Ovary (tissue), 9 donors: ENCODE results near the gene EFCC1. TPM values are rescaled to one million over a fixed set of nuclear protein-coding genes. Genes with fewer than 3 reads are reported as not detected.

Source experiments
- DNase-seq, 5 donors: peaks; one replicate each; pipeline ENCODE4 v3.0.0-alpha.2; 2019 to 2020
- H3K27ac ChIP-seq, 2 donors: fragments of 200-600 bp; one replicate each; pipeline versions ENCODE4 v1.5.1 to v1.8.0; 2019 to 2022
- H3K27me3 ChIP-seq: fragments of 200-600 bp; one replicate; pipeline ENCODE4 v1.8.0; 2022
- H3K36me3 ChIP-seq: fragments of 200-600 bp; sonication (generic); one replicate; pipeline ENCODE4 v1.5.1; 2019
- H3K4me1 ChIP-seq: one replicate; pipeline ENCODE4 v1.8.1; 2013; ENCODE audit warnings: mild to moderate bottlenecking, moderate library complexity; ENCODE audit not compliant: insufficient read depth
- H3K4me3 ChIP-seq: fragments of 200-600 bp; sonication (generic); one replicate; pipeline ENCODE4 v1.5.1; 2017
- H3K9me3 ChIP-seq, 2 donors: fragments of 200-600 bp in 1 of 2; sonication (generic) in 1 of 2; one replicate each; pipeline versions ENCODE4 v1.5.1 to v1.8.1; 2013 to 2019; ENCODE audit warnings: mild to moderate bottlenecking in 1 of 2, moderate library complexity in 1 of 2
- EP300 ChIP-seq: sonication (generic); formaldehyde crosslinking; IDR thresholded peaks from one replicate; pipeline ENCODE4 v1.6.1; 2017; ENCODE audit warnings: antibody characterized with exemption
- POLR2A ChIP-seq: fragments of 450-650 bp; IDR thresholded peaks from one replicate; pipeline ENCODE4 v1.6.1; 2017; ENCODE audit warnings: antibody characterized with exemption, mild to moderate bottlenecking, moderate library complexity
- WGBS, 3 donors: extraction: QIAGEN DNeasy Blood & Tissue Kit in 1 of 3; methylation state at CpG; one replicate each; pipeline versions ENCODE4 v1.1.5 to v1.1.7; 2013 to 2017; 5-methylcytosine and 5-hydroxymethylcytosine counted together
- intact Hi-C, 4 donors: fragments of 100-400 bp; cut with DNase I; formaldehyde crosslinking; loops; one replicate each; pipeline versions ENCODE4 v1.11.0 to v1.15.1; 2022 to 2023
- polyA plus RNA-seq, 2 donors: library from polyadenylated mRNA; stranded (reverse); fragments of 200-250 nt in 1 of 2; fragments of 350-450 nt in 1 of 2; fragmentation: Illumina TruSeq in 1 of 2; extraction: RNeasy Lipid Tissue Mini Kit (QIAGEN cat#74804) in 1 of 2; gene quantifications; one replicate each; pipeline ENCODE4 v1.2.3, GENCODE V29; 2013 to 2014
- total RNA-seq, 7 donors: library from RNA; depleted of rRNA in 2 of 7; stranded (reverse); fragments of >200 nt in 2 of 7; fragmentation: NEBNext Ultra II Directional in 3 of 7; extraction: Animal tissue kit (Norgen Biotek cat#: 25700) in 3 of 7; gene quantifications; one replicate each; pipeline versions ENCODE4 v1.1.0 to v1.2.4, GENCODE V29; 2016 to 2023
- TF ChIP-seq, protein P1 (sequence below), 3 donors: fragments of 450-650 bp in 2 of 3; fragments of 200-600 bp in 1 of 3; IDR thresholded peaks; one replicate each; pipeline versions ENCODE4 v1.5.1 to v1.8.0; 2016 to 2022; ENCODE audit warnings: antibody characterized with exemption in 3 of 3, mild to moderate bottlenecking in 1 of 3
- donor health status: DM: no; HTN: no; CAD: no; lungs with moderate emphysema.
- donor health status: DM: no; HTN: no; CAD: no.
- donor health status: Bipolar disorder and iron deficiency.
- donor health status: DM: yes; HTN: yes; CAD: no.
- donor health status: DM: no; HTN: no; CAD: no.
- donor health status: DM: yes; HTN: yes; CAD: no.

EFCC1 gene
- total and polyA plus RNA-seq, 9 donors, result 3.7 to 15.5 (median 7.8) TPM

DNA sequence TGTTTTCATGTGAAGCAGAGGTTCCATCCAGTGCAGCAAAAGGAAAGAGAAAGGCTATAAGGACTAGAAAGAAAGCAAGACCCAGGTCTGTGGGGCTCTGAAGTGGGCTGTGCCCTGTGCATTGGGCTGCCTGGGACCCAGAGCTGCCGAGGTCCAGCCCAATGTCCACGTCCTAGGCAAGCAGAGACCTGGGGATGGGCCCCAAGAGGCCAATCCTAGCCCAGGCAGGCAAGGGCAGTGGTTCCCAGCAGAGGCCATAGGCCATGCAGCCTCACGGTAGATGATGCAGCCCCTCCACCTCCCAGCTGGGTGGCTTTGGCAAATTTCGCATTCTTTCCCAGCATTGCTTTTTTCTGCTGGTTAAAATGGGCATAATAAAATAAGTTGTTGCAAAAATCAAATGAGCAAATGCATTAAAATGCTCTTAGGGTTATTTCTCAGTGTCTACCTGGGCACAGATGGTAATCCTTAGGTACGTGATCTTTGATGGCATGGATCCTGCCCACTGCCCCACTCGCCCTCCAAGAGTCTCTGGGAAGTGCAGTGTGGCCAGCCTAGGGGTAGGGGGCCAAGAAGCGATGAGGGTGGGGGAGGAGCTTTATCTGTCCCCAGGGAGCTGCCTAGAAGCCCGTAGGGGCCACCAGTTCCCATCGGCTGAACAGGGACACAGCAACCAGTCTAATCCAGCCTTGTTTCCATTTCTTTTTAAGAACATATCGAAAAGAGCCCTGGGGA is 37.2 kb downstream of the EFCC1 start:
- Histone ChIP-seq H3K4me1 (no peaks in the 10 kb centered on the region), H3K9me3 (no peaks in the 10 kb centered on the region), H3K27me3 (no peaks in the 10 kb centered on the region), H3K4me3 (no peak overlapping the region), H3K36me3 (no peaks in the 10 kb centered on the region), H3K27ac (no peak overlapping the region)
- intact Hi-C loops, result no loop called here
- peak in 2 of 5 donors; percentile 7 to 25 for DNase-seq
- TF ChIP-seq EP300 (no peak), POLR2A (no peak)
- TF ChIP-seq, protein P1, sequence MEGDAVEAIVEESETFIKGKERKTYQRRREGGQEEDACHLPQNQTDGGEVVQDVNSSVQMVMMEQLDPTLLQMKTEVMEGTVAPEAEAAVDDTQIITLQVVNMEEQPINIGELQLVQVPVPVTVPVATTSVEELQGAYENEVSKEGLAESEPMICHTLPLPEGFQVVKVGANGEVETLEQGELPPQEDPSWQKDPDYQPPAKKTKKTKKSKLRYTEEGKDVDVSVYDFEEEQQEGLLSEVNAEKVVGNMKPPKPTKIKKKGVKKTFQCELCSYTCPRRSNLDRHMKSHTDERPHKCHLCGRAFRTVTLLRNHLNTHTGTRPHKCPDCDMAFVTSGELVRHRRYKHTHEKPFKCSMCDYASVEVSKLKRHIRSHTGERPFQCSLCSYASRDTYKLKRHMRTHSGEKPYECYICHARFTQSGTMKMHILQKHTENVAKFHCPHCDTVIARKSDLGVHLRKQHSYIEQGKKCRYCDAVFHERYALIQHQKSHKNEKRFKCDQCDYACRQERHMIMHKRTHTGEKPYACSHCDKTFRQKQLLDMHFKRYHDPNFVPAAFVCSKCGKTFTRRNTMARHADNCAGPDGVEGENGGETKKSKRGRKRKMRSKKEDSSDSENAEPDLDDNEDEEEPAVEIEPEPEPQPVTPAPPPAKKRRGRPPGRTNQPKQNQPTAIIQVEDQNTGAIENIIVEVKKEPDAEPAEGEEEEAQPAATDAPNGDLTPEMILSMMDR (IDR thresholded peaks at IDR 0.05), result no peak
- WGBS, 3 donors, result 80 to 91% (median 88%) methylated on average over 10 of the region's 10 CpGs

DNA sequence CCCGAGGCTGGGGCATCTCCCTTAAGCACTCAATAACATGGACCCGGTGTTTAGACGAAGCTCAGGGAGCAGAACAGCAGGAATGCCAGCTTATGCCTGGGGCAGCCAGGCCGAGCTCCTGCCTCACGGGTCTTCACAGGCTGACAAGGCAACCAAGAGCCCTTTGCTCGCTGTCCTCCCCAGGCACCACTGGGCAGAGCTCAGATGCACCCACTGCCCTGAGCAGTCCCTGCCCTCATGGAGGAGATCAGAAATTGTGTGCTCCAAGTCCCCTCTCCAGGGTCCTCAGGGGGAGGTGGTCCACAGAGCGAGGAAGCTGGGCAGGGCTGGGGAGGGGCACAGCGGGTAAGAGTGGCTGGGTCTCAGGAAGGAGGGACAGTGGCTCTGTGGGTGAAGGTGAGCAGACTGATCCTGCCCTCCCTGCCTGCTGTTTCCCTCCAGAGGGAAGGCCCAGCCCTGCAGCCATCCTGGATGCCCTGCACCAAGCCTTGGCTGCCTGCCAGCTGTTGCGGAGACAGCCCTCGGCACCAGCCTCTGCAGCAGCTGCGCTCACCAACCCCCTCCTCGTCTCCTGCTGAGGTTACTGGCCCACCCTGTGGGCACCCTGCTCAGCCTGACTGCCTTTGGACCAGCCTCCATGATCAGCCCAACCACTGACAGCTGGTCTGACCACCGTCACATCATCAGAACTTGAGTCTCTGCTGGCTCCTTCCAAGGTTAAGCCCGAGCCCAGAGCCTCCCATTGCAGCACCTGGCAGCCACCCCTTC is 38.4 kb downstream of the EFCC1 start:
- Histone ChIP-seq H3K36me3 (no peaks in the 10 kb centered on the region), H3K27me3 (no peaks in the 10 kb centered on the region), H3K4me1 (no peaks in the 10 kb centered on the region), H3K9me3 (no peaks in the 10 kb centered on the region), H3K4me3 (no peak overlapping the region), H3K27ac (no peak overlapping the region)
- TF ChIP-seq, protein P1 (IDR thresholded peaks at IDR 0.05), result no peak
- TF ChIP-seq EP300, result no peak
- TF ChIP-seq POLR2A, result no peak
- intact Hi-C loops, result no loop called here
- WGBS, 3 donors, result 71 to 77% (median 76%) methylated on average over 14 of the region's 14 CpGs
- peak in 2 of 5 donors; percentile 40 to 44 for DNase-seq

DNA sequence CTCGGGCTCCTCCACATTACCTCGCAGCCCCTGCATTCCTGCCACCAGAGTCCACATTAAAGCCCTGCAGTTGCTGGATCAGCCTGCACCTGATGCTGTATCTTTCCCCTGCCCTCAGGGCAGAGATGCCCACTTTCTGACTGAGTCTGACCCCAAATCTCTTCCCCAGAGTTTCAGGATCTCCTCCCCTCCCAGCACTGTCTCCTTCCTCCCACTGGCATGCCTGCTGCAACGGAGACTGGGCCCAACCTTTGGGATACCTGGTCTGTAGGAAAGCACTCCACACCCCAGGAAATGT is 38.9 kb downstream of the EFCC1 start:
- no peaks in the 10 kb centered on the region for H3K36me3 ChIP-seq
- no peak for DNase-seq
- H3K9me3 ChIP-seq, result no peaks in the 10 kb centered on the region
- no peak overlapping the region for H3K27ac ChIP-seq
- 73 to 74% (median 74%) methylated on average over 3 of the region's 3 CpGs for WGBS, 3 donors
- no peak for TF ChIP-seq EP300
- TF ChIP-seq, protein P1 (IDR thresholded peaks at IDR 0.05), result no peak
- TF ChIP-seq POLR2A, result no peak
- H3K4me1 ChIP-seq, result no peaks in the 10 kb centered on the region
- H3K27me3 ChIP-seq, result no peaks in the 10 kb centered on the region
- intact Hi-C loops, result no loop called here
- no peak overlapping the region for H3K4me3 ChIP-seq

DNA sequence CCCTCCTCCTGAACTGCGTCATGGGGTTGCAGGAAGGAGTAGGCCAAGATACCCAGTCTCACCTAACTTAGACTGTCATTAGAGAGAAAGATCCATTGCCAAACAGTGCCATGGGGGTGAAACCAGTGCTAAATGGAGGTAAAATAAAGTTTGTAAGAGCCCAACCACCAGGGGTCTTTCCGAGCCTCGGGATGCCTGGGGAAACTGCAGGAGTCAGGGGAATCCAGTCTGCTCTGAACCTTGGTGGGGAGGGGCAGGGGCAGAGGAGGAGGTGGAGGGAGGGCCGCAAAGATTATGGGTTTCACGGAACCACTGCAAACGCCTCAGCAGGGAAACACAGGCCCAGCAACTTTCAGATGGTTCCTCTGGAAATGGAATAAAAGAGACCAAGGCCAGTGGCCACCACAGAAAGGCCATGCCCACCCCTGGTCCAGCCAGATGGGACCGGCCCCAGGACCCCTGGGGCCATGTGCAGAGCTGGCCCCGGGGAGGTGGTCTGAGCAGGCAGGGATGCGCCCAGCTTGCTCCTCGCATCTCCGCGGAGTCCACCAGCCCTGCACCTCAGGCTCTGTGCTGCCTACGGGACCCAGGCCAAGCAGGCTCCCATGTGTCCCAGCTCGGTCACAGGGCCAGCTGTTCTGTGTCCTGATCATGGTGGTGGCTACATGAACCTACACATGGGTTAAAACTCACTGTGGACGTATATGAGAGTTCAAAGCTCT is 39.6 kb downstream of the EFCC1 start:
- TF ChIP-seq POLR2A (no peak), EP300 (no peak)
- TF ChIP-seq, protein P1 (IDR thresholded peaks at IDR 0.05), result no peak
- Histone ChIP-seq H3K36me3 (no peaks in the 10 kb centered on the region), H3K4me1 (peaks cover 3% of the 10 kb centered on the region), H3K27ac (no peak overlapping the region), H3K27me3 (no peaks in the 10 kb centered on the region), H3K9me3 (no peaks in the 10 kb centered on the region), H3K4me3 (no peak overlapping the region)
- WGBS, 3 donors, result 87 to 89% (median 89%) methylated on average over 15 of the region's 15 CpGs
- intact Hi-C loops, result no loop called here
- peak in 2 of 5 donors; percentile 9 to 21 for DNase-seq
